ENCODE results near the gene ADORA1.

DNA sequence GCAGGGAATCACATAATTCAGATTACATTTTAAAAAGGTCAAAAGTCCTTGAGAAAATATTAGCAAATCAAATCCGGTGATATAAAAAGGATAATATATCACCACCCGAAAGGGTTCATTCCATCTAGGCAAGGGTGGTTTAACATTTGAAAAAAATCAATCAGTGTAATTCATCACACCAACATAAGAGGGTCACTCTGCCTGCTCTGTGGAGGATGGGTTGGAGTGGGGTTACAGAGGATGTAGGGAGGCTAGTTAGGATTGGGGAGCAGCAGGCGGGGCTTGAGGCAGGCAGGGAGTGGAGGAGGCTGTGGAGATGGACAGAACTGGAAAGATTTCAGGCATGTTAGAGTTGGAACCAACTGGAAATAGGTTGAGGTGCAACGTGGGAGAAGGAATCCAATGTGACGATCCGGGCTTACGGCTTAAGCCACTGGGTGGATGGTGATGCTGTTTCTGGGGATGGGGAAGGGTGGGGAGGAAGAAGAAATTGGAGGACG, 12.5 kb downstream of the ADORA1 start:
- TF ChIP-seq, protein P1, sequence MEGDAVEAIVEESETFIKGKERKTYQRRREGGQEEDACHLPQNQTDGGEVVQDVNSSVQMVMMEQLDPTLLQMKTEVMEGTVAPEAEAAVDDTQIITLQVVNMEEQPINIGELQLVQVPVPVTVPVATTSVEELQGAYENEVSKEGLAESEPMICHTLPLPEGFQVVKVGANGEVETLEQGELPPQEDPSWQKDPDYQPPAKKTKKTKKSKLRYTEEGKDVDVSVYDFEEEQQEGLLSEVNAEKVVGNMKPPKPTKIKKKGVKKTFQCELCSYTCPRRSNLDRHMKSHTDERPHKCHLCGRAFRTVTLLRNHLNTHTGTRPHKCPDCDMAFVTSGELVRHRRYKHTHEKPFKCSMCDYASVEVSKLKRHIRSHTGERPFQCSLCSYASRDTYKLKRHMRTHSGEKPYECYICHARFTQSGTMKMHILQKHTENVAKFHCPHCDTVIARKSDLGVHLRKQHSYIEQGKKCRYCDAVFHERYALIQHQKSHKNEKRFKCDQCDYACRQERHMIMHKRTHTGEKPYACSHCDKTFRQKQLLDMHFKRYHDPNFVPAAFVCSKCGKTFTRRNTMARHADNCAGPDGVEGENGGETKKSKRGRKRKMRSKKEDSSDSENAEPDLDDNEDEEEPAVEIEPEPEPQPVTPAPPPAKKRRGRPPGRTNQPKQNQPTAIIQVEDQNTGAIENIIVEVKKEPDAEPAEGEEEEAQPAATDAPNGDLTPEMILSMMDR (IDR thresholded peaks at IDR 0.05; ENCODE audit: insufficient read depth, low read length, poor library complexity, severe bottlenecking), result no peak
- no peak for TF ChIP-seq EZH2phosphoT487 (conservative IDR thresholded peaks at IDR 0.05; ENCODE audit: low read length)

Data from SU-DHL-6 (cell line).